ENCODE data around the gene CLN5.

CLN5 gene

DNA sequence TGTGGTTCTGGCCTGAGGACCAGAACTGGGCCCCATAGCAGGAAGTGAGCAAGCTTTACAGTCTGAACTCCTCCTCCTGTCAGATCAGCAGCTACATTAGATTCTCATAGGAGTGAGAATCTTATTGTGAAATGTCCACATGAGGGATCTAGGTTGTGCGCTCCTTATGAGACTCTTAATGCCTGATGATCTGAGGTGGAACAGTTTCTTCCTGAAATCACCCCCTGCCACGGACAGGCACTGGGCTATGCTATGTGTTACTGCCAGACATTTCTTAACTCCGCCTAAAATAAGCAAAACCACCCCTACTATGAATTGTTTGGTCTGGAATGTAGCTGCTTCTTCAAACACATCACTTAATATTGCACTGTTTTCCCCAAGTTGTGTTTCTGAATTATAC, 30.5 kb downstream of the CLN5 start:
- no peak for DNase-seq

DNA sequence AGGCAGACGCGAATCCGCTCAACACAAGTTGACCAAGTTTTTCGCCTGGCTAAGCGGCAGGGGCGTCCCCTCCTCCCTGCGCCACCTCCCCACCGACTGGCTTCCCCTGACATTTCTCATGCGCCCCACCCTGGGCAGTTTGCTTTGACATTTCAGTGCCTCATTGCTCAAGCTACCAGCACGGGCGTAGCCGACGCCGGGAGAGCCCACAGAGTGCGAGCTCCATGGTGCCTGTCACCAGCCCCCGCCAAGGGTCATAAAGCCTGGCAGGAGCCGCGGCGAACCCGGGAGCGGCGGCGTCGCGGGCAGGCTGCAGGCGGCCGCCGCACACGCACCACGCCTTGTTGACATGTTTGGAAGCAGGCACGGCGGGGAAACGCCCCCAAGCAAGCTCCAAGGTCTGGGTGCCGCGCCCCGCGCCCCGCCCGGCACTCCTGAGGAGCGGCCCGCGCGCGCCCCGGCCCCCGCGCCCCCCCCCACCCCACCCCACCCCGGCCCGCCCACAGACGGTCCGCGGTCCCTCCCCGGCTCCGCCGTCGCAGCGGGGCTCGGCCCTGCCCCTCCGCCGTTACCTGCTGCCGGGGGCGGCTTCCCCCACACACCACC, 34.5 kb downstream of the CLN5 start:
- peak; percentile 81 for DNase-seq

DNA sequence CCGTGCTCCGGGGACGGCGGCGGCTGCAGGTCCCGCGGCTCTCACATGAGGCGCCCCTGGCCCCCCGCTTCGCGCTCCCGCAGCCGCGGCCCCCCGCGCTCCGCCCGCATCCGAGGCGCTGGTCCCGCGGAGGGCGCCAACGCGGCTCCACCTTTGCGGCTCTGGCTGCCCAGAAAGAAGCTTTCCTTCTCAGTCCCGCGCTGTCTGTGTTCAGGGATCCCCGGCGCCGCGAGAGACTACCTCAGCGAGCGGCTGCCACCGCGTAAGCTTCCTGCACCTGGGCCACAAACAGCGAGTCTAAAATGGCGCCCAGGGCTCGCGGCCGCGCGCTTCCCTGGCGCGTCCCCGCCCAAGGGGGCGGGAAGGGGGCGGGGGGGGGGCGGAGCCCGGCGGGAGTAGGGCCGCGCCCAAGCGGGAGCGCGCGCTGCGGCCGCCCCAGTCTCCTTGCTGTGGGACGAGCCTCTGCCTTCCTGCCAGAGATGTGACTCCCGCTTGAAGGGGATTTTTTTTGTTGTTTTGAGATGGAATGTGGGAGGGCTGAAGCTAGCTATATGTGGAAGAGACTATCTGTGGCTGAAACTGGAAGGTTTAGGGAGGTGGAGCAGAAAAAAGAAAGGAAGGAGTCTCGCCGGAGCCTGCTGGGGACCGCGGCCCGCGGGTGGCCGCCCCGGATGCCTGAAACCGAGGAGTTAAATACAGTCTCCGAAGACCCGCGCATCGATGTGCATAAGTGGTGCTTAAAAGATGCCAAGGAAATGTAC, 35.2 kb downstream of the CLN5 start, which contains the start of gene FBXL3:
Gene FBXL3 (minus strand): TSS at position 299 of the 761 bp plus-strand sequence. CDS start 5,299 bp downstream, outside the sequence.
- peak; percentile 92 for DNase-seq

DNA sequence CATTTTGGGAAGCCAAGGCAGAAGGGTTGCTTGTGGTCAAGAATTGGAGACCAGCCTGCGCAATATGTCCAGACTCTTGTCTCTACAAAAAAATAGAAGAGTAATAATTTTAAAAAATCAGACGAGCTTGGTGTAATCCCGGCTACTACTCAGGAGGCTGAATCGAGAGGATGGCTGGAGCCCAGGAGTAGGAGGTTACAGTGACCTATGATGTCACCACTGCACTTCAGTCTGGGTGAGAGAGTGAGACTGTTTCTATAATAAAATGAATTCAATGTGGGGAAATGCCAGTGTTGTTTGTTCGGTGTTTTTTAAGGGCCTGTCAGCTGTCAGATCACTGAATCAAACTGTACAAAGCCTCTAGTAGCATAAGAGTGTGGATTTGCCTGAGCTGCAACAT, 36.3 kb downstream of the CLN5 start:
- DNase-seq: peak; percentile 6

GRCh38 chr13:77029436-77029835, 37.6 kb downstream of the CLN5 start:
- no peak for DNase-seq

DNA sequence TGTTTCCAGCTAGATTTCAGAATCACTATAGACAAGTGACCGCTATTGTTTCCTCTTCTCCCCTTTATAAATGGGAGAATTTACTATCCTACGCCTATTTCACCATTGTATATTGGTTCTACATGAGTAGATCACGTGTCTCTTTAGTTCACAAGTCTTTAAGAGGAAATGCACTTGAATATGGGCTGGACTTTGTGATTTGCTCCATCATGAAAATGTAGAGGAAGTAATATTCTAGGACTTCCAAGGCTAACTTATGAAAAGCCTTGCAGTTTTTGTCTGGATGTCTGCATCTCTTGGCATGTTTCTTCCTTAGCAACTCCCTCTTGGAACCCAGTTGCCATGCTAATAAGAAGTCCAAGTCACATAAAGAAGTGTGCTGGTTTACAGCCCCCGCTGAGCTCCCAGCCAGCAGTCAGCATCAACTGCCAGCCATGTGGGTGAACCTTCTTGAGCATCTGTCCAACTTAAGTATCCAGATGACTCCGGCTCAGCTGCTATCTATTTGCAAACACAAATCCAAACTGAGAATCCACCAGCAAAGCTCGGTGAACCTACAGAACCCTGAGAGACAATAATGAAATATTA, 39.9 kb downstream of the CLN5 start:
- DNase-seq: no peak

DNA sequence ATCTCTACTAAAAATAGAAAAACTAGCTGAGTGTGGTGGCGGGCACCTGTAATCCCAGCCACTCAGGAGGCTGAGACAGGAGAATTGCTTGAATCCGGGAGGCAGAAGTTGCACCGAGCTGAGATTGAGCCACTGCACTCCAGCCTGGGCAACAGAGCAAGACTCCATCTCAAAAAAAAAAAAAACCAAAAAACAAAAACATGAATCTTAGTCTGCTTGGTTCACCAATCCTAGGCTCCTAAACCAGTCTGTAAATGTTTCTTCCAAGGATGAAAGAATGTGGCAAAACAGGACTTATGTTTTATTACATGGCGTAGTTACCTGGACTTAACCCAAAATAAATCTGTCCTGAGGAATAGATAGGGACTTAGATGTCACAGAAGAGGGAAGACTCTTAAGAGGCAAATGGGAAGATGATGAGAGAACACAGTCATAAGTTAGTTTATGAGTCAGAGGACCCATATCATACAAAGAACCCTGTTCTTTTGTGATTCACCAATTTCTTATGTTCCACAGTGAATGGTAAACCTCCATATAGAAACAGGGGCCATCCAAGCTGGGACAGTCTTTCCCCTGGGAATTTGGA, 41.9 kb downstream of the CLN5 start:
- DNase-seq: no peak

- DNase-seq: no peak
These were observed 43.0 kb downstream of the CLN5 start for GRCh38 chr13:77034881-77035280.

GRCh38 chr13:77036279-77036678, 44.4 kb downstream of the CLN5 start:
- no peak for DNase-seq

- DNase-seq: no peak
These were observed 47.1 kb downstream of the CLN5 start for GRCh38 chr13:77038907-77039480.

- no peak for DNase-seq
These were observed 48.2 kb downstream of the CLN5 start for GRCh38 chr13:77040076-77040475.

DNA sequence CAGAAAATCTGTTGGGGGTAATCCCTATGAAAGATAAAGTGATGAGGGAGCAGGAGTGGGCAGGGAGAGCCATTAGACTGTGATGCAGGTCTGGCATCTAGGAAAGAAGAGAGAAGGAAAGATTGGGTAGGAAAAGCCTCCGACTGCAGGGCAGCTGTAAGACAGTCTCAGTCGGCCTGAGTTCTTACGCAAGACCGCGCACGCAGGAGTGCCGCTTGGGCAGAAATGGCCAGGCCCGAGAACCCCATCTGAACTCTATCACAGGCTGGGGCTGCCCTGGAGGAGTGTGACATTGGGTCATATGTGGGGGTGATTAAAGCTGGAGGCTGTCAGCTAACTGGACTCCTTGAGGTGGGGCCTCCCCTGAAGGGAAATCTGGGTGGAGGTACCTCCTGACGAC, 49.0 kb downstream of the CLN5 start:
- no peak for DNase-seq

- DNase-seq: no peak
These were observed 50.8 kb downstream of the CLN5 start for GRCh38 chr13:77042566-77043177.

GRCh38 chr13:77047649-77048343, 55.9 kb downstream of the CLN5 start:
- no peak for DNase-seq

GRCh38 chr13:77048681-77049080, 56.8 kb downstream of the CLN5 start:
- no peak for DNase-seq

- no peak for DNase-seq
These were observed 61.3 kb downstream of the CLN5 start for GRCh38 chr13:77053192-77053591.
